Aortic smooth muscle cell (primary cell): ENCODE measurements around the gene FAM131A. TPM values are rescaled to one million over a fixed set of nuclear protein-coding genes. Genes with fewer than 3 reads are reported as not detected.

Source experiments
- total RNA-seq: library from RNA; depleted of rRNA; stranded (reverse); fragments of >200 nt; gene quantifications from 2 replicates; pipeline ENCODE4 v1.2.3, GENCODE V29; 2014

FAM131A gene, protein sequence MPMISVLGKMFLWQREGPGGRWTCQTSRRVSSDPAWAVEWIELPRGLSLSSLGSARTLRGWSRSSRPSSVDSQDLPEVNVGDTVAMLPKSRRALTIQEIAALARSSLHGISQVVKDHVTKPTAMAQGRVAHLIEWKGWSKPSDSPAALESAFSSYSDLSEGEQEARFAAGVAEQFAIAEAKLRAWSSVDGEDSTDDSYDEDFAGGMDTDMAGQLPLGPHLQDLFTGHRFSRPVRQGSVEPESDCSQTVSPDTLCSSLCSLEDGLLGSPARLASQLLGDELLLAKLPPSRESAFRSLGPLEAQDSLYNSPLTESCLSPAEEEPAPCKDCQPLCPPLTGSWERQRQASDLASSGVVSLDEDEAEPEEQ
- total RNA-seq: 32.1 and 33.5 TPM in 2 replicates

DNA sequence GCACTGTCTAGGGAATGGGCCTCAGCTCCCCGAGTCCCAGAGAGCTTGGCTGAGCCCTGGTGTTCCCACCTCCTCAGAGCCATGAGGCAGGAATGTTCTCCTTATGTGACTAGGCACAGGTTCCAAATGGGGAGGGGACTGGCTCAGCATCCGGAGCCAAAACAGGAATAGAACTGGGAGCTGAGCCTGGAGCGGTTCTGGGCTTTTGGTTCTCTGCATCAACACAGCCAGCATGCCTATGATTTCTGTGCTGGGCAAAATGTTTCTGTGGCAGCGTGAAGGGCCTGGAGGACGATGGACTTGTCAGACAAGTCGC is at the start of gene FAM131A:
Gene FAM131A (plus strand): TSS at position 202 of the 316 bp plus-strand sequence. CDS start 31 bp downstream, at position 233.

DNA sequence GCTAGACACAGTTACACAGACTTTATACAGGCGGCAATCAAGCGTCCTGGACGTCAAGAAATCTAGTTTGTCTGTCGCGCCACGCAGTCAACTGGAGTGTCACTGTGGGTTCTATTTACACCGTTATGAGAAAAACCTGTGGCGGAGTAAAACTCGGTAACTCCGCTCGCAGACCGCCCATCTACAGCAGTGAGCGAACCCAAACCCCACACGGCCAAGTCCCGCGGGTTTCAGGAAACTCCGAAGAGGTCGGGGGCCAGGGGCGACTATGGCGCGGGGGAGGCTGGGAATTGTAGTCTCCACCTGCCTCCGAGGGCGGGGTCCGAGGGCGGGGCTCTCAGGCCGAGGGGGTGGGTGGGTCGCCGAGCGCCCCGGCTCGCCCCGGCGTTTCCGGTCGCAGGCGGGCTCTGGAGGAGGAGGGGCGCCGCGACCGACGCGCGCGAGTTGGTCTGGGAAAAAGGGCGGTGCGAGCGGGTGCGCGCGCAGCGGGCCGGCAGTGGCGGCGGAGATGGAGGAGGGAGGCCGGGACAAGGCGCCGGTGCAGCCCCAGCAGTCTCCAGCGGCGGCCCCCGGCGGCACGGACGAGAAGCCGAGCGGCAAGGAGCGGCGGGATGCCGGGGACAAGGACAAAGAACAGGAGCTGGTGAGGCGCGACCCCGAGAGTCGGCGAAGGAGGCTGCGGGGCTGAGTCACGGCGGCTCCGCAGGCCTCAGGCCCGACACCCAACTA is 38.5 kb upstream of the FAM131A start, which contains the start of gene PSMD2:
Gene PSMD2 (plus strand): TSS at position 483 of the 729 bp plus-strand sequence. CDS start 26 bp downstream, at position 509.

GRCh38 chr3:184314363-184314699 is 23.1 kb upstream of the FAM131A start, which contains the start of gene EIF4G1:
Gene EIF4G1, plus strand, starts transcription at chr3:184314606. Its CDS starts 1,191 bp downstream, at chr3:184315797.

DNA sequence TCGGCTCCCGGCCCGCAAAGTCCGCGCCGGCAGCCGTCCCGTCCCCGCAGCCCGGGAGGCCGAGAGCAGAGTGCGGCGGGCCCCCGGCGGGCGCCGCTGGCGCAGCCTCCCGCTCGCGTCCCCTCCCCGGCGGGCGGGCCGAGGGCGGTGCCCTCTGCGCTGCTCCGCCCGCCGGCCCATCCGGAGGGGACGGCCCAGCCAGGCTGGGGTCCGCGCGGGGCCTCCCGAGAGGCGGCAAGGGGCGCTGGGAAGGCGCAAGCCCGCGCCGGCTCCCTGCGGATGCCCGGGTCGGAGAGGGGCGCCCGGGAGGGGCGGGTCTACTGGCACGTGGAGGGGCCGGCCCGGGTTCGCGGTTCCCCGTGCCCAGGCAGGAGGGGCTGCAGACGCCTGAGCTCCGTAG is 24.1 kb downstream of the FAM131A start, which contains the start of the genes CLCN2 and POLR2H:
Gene CLCN2 (minus strand): TSS at position 74 of the 400 bp plus-strand sequence. CDS start 126 bp downstream, outside the sequence.
Gene POLR2H (plus strand): TSS at position 179 of the 400 bp plus-strand sequence. CDS start 1,783 bp downstream, outside the sequence.

GRCh38 chr3:184377882-184378445 is 40.6 kb downstream of the FAM131A start, which contains the start of gene THPO:
Gene THPO, minus strand, starts transcription at chr3:184378207. Its CDS starts 1,948 bp downstream, at chr3:184376259.

DNA sequence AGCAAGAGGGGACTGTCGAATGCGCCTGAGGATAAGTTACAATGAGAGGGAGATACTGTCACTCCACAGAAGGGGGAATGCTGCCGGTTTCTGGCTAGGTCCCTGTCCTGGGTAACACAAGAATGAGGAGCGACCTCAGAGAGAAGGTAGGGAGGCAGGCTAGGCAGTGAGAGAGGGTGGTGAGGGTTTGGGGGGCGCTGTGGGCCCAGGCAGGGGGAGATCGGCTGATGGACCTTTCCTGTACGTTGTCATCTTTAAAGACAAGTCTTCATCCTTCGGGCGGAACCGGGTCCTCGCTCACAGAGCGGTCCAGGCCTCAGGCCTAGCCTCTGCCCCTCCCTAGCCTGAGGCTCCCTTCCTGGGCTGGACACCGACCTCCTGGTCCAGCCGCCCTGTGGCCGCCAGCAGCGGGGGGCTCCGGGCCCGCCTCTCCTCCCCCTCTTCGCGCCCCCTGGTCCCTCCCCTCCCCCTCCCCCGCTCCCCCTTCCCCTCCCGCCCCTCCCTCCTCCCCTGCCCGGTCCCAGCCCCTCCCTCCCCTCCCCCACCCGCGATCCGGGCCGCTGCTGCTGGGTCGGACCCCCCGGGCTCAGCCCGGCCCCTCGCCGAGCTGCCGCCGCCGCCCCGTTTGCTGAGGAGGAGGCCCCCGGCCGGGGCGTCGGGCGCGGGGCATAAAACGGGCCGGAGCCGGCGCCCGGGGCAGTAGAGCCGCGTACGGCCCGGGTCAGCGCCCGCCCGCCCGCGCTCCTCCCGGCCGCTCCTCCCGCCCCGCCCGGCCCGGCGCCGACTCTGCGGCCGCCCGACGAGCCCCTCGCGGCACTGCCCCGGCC is 42.2 kb downstream of the FAM131A start, which contains the start of gene CHRD:
Gene CHRD (plus strand): TSS at position 697 of the 827 bp plus-strand sequence. CDS start 265 bp downstream, outside the sequence.

Other genes starting within 250 kb of the FAM131A start
- not detected in 2 replicates for gene HTR3E, start 240.5 kb upstream of the FAM131A start, total RNA-seq
- gene EIF2B5, start 202.2 kb upstream of the FAM131A start, total RNA-seq: 36.0 and 41.0 TPM in 2 replicates
- gene DVL3, start 182.2 kb upstream of the FAM131A start, total RNA-seq: 26.3 and 31.3 TPM in 2 replicates
- 577 and 754 TPM in 2 replicates for gene AP2M1, start 162.7 kb upstream of the FAM131A start, total RNA-seq
- 40.7 and 55.6 TPM in 2 replicates for gene ABCF3, start 151.4 kb upstream of the FAM131A start, total RNA-seq
- 0.06 TPM in 1 of 2 replicates, not detected in the other for gene VWA5B2, start 108.0 kb upstream of the FAM131A start, total RNA-seq
- 19.5 and 29.3 TPM in 2 replicates for gene ALG3, start 88.6 kb upstream of the FAM131A start, total RNA-seq
- gene EEF1AKMT4, start 87.9 kb upstream of the FAM131A start, total RNA-seq: 2.2 and 3.2 TPM in 2 replicates
- gene CAMK2N2, start 76.0 kb upstream of the FAM131A start, total RNA-seq: 0.50 and 0.66 TPM in 2 replicates
- not detected in 2 replicates for gene ECE2, start 61.6 kb upstream of the FAM131A start, total RNA-seq
- gene PSMD2, start 38.4 kb upstream of the FAM131A start, total RNA-seq: 404 and 624 TPM in 2 replicates
- gene EIF4G1, start 23.0 kb upstream of the FAM131A start, total RNA-seq: 374 and 376 TPM in 2 replicates
- gene CLCN2, start 24.0 kb downstream of the FAM131A start, total RNA-seq: 2.9 and 3.4 TPM in 2 replicates
- gene POLR2H, start 24.1 kb downstream of the FAM131A start, total RNA-seq: 64.4 and 73.7 TPM in 2 replicates
- 0.13 TPM in 1 of 2 replicates, not detected in the other for gene THPO, start 40.6 kb downstream of the FAM131A start, total RNA-seq
- gene CHRD, start 42.5 kb downstream of the FAM131A start, total RNA-seq: 1.7 and 2.4 TPM in 2 replicates
- 1.5 and 2.7 TPM in 2 replicates for gene EPHB3, start 224.2 kb downstream of the FAM131A start, total RNA-seq